ENCODE measurements around the gene UBE2D2.

The UBE2D2 gene

DNA sequence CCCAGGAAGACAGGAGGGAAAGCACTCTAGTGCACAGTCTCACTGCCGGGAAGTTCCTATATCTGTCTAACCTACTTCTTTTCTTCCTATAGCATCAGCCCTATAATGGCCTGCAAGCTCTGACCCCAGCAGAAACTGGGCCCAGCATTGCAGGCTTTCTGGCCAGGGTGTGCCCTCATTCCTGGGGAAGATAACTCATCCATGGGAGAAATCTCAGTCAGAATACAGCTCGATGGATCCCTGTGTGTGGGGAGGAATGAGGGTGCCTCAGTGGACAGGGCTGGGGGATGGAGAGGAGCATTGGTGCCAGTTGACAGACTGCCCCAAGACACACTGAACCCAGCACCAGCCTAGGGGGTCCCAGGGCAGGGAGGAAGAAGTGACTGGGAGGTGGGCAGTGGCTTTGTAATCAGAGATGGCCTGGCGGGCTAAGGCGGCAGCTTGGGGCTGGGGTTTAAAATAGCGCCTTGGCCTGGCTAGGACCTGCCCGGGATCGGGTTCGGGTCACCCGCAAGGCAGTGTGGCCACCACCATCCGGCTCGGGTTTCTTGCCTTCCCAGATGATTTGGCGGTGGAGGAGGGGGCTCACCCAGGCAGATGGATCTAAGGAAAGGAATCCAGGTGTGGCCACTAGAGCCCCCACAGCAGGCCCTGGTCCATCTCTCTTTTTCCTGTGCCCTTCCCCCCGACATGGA is 79.4 kb downstream of the UBE2D2 start:
- Histone ChIP-seq H3K9me3 (ENCODE audit: low read length) (no peaks in the 10 kb centered on the region), H3K4me3 (ENCODE audit: low read depth, low read length, poor library complexity, severe bottlenecking) (no peak overlapping the region), H4K20me1 (ENCODE audit: insufficient read depth, low read length) (no peaks in the 10 kb centered on the region), H3K9ac (ENCODE audit: low read length) (no peak overlapping the region), H3K4me1 (ENCODE audit: insufficient read depth, low read length, severe bottlenecking) (peaks cover 48% of the 10 kb centered on the region), H3K27ac (ENCODE audit: low read depth, low read length, poor library complexity, severe bottlenecking) (no peak overlapping the region), H3K4me2 (ENCODE audit: low read length) (no peak overlapping the region), H3F3A (ENCODE audit: insufficient read depth, low read length) (0 out of 2 replicates have a peak, but pooled peaks cover 6% of the 10 kb centered on the region), H3K36me3 (ENCODE audit: insufficient read depth, low read length) (no peaks in the 10 kb centered on the region), H2AFZ (ENCODE audit: low read length) (no peak overlapping the region), H3K27me3 (ENCODE audit: insufficient read depth, low read length) (no peaks in the 10 kb centered on the region), H3K79me2 (ENCODE audit: insufficient read depth, low read length) (no peaks in the 10 kb centered on the region), H3K9me2 (ENCODE audit: low read depth, low read length) (no peaks in the 10 kb centered on the region)
- TF ChIP-seq EZH2 (IDR thresholded peaks at IDR 0.05; ENCODE audit: borderline replicate concordance, low read length), result no peak
- TF ChIP-seq, protein P1, sequence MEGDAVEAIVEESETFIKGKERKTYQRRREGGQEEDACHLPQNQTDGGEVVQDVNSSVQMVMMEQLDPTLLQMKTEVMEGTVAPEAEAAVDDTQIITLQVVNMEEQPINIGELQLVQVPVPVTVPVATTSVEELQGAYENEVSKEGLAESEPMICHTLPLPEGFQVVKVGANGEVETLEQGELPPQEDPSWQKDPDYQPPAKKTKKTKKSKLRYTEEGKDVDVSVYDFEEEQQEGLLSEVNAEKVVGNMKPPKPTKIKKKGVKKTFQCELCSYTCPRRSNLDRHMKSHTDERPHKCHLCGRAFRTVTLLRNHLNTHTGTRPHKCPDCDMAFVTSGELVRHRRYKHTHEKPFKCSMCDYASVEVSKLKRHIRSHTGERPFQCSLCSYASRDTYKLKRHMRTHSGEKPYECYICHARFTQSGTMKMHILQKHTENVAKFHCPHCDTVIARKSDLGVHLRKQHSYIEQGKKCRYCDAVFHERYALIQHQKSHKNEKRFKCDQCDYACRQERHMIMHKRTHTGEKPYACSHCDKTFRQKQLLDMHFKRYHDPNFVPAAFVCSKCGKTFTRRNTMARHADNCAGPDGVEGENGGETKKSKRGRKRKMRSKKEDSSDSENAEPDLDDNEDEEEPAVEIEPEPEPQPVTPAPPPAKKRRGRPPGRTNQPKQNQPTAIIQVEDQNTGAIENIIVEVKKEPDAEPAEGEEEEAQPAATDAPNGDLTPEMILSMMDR (IDR thresholded peaks at IDR 0.05; ENCODE audit: low read length), result no peak

DNA sequence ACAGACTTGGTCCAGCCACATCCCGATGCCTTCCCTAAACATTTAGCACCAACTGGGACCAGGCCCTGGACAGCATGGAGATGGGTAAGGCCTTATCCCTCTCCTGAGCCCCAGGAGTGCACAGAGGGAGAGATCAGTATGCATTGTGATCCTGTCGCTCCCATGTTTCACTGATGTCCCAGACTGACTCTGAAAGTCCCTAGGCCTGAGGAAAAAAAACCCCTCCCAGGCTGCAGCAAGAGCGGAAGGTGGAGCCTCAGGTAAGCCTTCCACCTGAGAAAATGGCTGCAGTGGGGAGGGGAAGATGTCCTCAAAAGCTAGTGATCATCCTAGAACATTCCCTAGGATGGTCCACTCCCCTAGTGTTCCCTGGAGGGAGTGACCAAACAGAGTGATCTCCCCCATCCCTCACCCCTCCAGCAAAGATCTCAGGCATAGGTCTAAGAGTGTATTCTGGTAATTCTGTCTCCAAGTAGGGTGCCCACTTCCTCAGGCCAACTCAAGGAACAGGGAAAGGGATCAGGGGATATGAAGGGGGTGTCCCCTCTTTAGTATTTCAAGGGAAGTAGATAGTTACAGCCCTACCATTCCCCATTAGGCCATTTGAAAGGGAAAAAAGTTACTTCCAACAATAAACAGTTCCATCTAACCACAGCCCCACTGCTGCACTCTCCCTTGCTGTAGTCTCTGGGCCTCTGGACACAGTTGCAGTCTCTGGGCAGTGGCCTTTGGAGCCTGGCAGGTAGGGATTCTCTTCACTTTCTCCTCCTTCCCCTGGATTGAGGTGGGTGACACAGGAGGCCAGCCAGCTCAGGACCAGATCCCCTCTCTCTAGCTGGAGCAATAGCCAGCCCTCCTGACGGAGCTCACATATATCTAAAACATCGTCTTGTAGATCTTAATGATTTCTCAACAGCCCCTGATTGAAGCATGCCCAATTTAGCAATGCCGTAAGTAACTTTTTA is 80.3 kb downstream of the UBE2D2 start:
- Histone ChIP-seq H4K20me1 (ENCODE audit: insufficient read depth, low read length) (no peaks in the 10 kb centered on the region), H3K9ac (ENCODE audit: low read length) (no peak overlapping the region), H2AFZ (ENCODE audit: low read length) (no peak overlapping the region), H3K79me2 (ENCODE audit: insufficient read depth, low read length) (no peaks in the 10 kb centered on the region), H3K27ac (ENCODE audit: low read depth, low read length, poor library complexity, severe bottlenecking) (no peak overlapping the region), H3K4me1 (ENCODE audit: insufficient read depth, low read length, severe bottlenecking) (peaks cover 40% of the 10 kb centered on the region), H3K36me3 (ENCODE audit: insufficient read depth, low read length) (no peaks in the 10 kb centered on the region), H3F3A (ENCODE audit: insufficient read depth, low read length) (0 out of 2 replicates have a peak, but pooled peaks cover 6% of the 10 kb centered on the region), H3K4me2 (ENCODE audit: low read length) (no peak overlapping the region), H3K4me3 (ENCODE audit: low read depth, low read length, poor library complexity, severe bottlenecking) (no peak overlapping the region), H3K9me2 (ENCODE audit: low read depth, low read length) (no peaks in the 10 kb centered on the region), H3K9me3 (ENCODE audit: low read length) (no peaks in the 10 kb centered on the region), H3K27me3 (ENCODE audit: insufficient read depth, low read length) (no peaks in the 10 kb centered on the region)
- TF ChIP-seq, protein P1 (IDR thresholded peaks at IDR 0.05; ENCODE audit: low read length), result no peak
- TF ChIP-seq EZH2 (IDR thresholded peaks at IDR 0.05; ENCODE audit: borderline replicate concordance, low read length), result no peak

DNA sequence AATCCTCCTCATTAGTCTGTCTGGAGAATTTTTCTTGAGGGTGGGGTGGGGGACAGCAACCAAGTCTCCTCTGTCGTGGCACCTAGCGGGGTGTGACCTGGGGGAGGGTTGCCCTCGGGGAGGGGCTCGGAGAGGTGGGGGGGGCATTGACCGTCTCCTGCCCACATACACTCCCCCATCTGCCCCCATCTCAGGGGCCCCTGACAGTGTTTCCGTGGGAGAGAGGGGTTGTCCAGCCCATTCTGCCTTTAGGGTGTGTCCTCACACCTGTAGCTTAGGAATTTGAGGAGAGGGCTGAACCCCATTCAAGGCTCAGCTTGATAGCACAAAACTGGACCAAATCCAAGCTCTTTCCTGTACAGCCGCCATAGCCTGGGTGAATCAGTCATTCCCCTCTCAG is 81.1 kb downstream of the UBE2D2 start:
- Histone ChIP-seq H4K20me1 (ENCODE audit: insufficient read depth, low read length) (no peaks in the 10 kb centered on the region), H3K4me1 (ENCODE audit: insufficient read depth, low read length, severe bottlenecking) (peaks cover 34% of the 10 kb centered on the region), H3K27ac (ENCODE audit: low read depth, low read length, poor library complexity, severe bottlenecking) (no peak overlapping the region)

More for the DNA sequence above, 81.1 kb downstream of the UBE2D2 start:
- no peaks in the 10 kb centered on the region for H3K9me2 ChIP-seq (ENCODE audit: low read depth, low read length)
- H3K4me2 ChIP-seq (ENCODE audit: low read length), result no peak overlapping the region
- no peaks in the 10 kb centered on the region for H3K9me3 ChIP-seq (ENCODE audit: low read length)
- TF ChIP-seq, protein P1 (IDR thresholded peaks at IDR 0.05; ENCODE audit: low read length), result no peak
- no peak for TF ChIP-seq EZH2 (IDR thresholded peaks at IDR 0.05; ENCODE audit: borderline replicate concordance, low read length)
- no peaks in the 10 kb centered on the region for H3K27me3 ChIP-seq (ENCODE audit: insufficient read depth, low read length)
- no peaks in the 10 kb centered on the region for H3K79me2 ChIP-seq (ENCODE audit: insufficient read depth, low read length)
- no peaks in the 10 kb centered on the region for H3K36me3 ChIP-seq (ENCODE audit: insufficient read depth, low read length)
- H3F3A ChIP-seq (ENCODE audit: insufficient read depth, low read length), result no peaks in the 10 kb centered on the region
- H2AFZ ChIP-seq (ENCODE audit: low read length), result no peak overlapping the region
- H3K4me3 ChIP-seq (ENCODE audit: low read depth, low read length, poor library complexity, severe bottlenecking), result no peak overlapping the region
- H3K9ac ChIP-seq (ENCODE audit: low read length), result no peak overlapping the region
